GM19397 (cell line): ENCODE data around the gene ARHGEF16.

ENCODE experiments used
- ATAC-seq: cut with Tn5 transposase; IDR thresholded peaks from one replicate; pipeline ENCODE4 v1.9.1; 2021; ENCODE audit warnings: mild to moderate bottlenecking, moderate library complexity; ENCODE audit not compliant: unreplicated experiment

The ARHGEF16 gene

GRCh38 chr1:3420218-3420951 is 34.1 kb upstream of the ARHGEF16 start:
- ATAC-seq, result no peak

- no peak for ATAC-seq
These were observed 31.8 kb upstream of the ARHGEF16 start for GRCh38 chr1:3422638-3423037.

- no peak for ATAC-seq
These were observed 31.1 kb upstream of the ARHGEF16 start for GRCh38 chr1:3423245-3423829.

- no peak for ATAC-seq
These were observed 30.4 kb upstream of the ARHGEF16 start for GRCh38 chr1:3423896-3424611.

- ATAC-seq, result no peak
These were observed 28.8 kb upstream of the ARHGEF16 start for GRCh38 chr1:3425486-3426215.

GRCh38 chr1:3426956-3427535 is 27.4 kb upstream of the ARHGEF16 start:
- ATAC-seq, result no peak

- ATAC-seq, result no peak
These were observed 26.5 kb upstream of the ARHGEF16 start for GRCh38 chr1:3427711-3428704.

GRCh38 chr1:3428899-3429298 is 25.6 kb upstream of the ARHGEF16 start:
- ATAC-seq, result no peak

GRCh38 chr1:3429320-3429719 is 25.1 kb upstream of the ARHGEF16 start:
- no peak for ATAC-seq

- no peak for ATAC-seq
These were observed 24.7 kb upstream of the ARHGEF16 start for GRCh38 chr1:3429766-3430165.

- ATAC-seq, result no peak
These were observed 24.1 kb upstream of the ARHGEF16 start for GRCh38 chr1:3430406-3430805.

GRCh38 chr1:3430820-3431219 is 23.6 kb upstream of the ARHGEF16 start:
- no peak for ATAC-seq

GRCh38 chr1:3431266-3431665 is 23.2 kb upstream of the ARHGEF16 start:
- no peak for ATAC-seq

GRCh38 chr1:3431686-3432085 is 22.8 kb upstream of the ARHGEF16 start:
- ATAC-seq, result no peak

- ATAC-seq, result no peak
These were observed 22.2 kb upstream of the ARHGEF16 start for GRCh38 chr1:3432306-3432705.

GRCh38 chr1:3433076-3433475 is 21.4 kb upstream of the ARHGEF16 start:
- ATAC-seq, result no peak

- no peak for ATAC-seq
These were observed 20.7 kb upstream of the ARHGEF16 start for GRCh38 chr1:3433596-3434320.

- no peak for ATAC-seq
These were observed 19.9 kb upstream of the ARHGEF16 start for GRCh38 chr1:3434406-3435110.

- ATAC-seq, result no peak
These were observed 18.8 kb upstream of the ARHGEF16 start for GRCh38 chr1:3435666-3436065.
